ENCODE results near the gene FAM187B.

The FAM187B gene

DNA sequence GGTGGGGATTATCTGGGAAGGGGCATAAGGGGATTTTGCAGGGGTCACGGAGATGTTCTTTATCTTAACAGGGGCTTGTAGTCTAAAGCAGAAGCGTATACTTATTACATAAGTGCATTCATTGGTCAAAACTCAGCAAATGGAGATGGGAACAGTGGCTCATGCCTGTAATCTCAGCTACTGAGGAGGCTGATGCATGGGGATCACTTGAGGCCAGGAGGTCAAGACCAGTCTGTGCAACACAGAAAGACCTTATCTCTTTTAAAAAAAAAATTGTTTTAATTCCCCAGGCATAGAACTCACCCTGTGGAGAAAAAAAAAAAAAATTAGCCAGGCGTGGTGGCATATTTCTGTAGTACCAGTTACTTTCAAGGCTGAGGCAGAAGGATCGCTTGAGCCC is 18.9 kb downstream of the FAM187B start:
- no peak overlapping the region for H3K4me2 ChIP-seq

GRCh38 chr19:35208121-35208520 is 20.4 kb downstream of the FAM187B start:
- no peak overlapping the region for H3K4me2 ChIP-seq
- TF ChIP-seq, protein P1, sequence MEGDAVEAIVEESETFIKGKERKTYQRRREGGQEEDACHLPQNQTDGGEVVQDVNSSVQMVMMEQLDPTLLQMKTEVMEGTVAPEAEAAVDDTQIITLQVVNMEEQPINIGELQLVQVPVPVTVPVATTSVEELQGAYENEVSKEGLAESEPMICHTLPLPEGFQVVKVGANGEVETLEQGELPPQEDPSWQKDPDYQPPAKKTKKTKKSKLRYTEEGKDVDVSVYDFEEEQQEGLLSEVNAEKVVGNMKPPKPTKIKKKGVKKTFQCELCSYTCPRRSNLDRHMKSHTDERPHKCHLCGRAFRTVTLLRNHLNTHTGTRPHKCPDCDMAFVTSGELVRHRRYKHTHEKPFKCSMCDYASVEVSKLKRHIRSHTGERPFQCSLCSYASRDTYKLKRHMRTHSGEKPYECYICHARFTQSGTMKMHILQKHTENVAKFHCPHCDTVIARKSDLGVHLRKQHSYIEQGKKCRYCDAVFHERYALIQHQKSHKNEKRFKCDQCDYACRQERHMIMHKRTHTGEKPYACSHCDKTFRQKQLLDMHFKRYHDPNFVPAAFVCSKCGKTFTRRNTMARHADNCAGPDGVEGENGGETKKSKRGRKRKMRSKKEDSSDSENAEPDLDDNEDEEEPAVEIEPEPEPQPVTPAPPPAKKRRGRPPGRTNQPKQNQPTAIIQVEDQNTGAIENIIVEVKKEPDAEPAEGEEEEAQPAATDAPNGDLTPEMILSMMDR (conservative IDR thresholded peaks at IDR 0.05; ENCODE audit: low read depth, low read length), result no peak
- H3K27me3 ChIP-seq (ENCODE audit: insufficient read depth, low read depth), result no peaks in the 10 kb centered on the region
- H3K79me2 ChIP-seq (ENCODE audit: insufficient read depth, low read depth), result no peaks in the 10 kb centered on the region
- no peaks in the 10 kb centered on the region for H4K20me1 ChIP-seq (ENCODE audit: insufficient read depth)
- H3K9ac ChIP-seq, result no peak overlapping the region
- no peaks in the 10 kb centered on the region for H3K36me3 ChIP-seq (ENCODE audit: insufficient read depth)
- H3K27ac ChIP-seq, result 0 out of 2 replicates have a peak overlapping the region, but pooled peaks have one; percentile 78
- H3K4me3 ChIP-seq (IDR thresholded peaks at IDR 0.05; ENCODE audit: insufficient read depth, low read depth, low read length), result no peak overlapping the region
- H3K4me1 ChIP-seq (ENCODE audit: low read depth, poor library complexity, severe bottlenecking), result peaks cover 72% of the 10 kb centered on the region
- H2AFZ ChIP-seq (ENCODE audit: low read depth), result no peak overlapping the region

More for the DNA sequence above, 18.9 kb downstream of the FAM187B start:
- Histone ChIP-seq H3K79me2 (ENCODE audit: insufficient read depth, low read depth) (no peaks in the 10 kb centered on the region), H3K27ac (no peak overlapping the region), H3K27me3 (ENCODE audit: insufficient read depth, low read depth) (no peaks in the 10 kb centered on the region), H3K4me3 (IDR thresholded peaks at IDR 0.05; ENCODE audit: insufficient read depth, low read depth, low read length) (no peak overlapping the region), H3K4me1 (ENCODE audit: low read depth, poor library complexity, severe bottlenecking) (peaks cover 77% of the 10 kb centered on the region), H4K20me1 (ENCODE audit: insufficient read depth) (no peaks in the 10 kb centered on the region), H3K9ac (no peak overlapping the region), H3K36me3 (ENCODE audit: insufficient read depth) (no peaks in the 10 kb centered on the region), H2AFZ (ENCODE audit: low read depth) (no peak overlapping the region)
- TF ChIP-seq, protein P1 (conservative IDR thresholded peaks at IDR 0.05; ENCODE audit: low read depth, low read length), result no peak

DNA sequence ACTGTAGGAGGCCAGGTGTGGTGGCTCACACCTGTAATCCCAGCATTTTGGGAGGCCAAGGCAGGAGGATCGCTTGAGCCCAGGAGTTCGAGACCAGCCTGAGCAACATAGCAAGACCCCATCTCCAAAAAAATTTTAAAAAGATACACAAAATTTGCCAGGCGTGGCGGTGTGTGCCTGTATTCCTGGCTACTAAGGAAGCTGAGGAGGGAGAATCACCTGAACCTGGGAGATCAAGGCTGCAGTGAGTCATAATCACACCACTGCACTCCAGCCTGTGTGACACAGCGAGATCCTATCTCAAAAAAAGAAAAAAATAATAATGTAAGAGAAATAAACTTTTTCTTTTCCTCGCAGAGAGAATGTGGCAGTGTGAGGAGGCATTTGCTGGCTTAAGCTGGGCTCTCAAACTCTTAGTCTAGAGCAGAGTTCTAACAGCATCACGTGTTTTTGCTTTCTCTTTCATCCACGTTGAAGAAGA is 21.1 kb downstream of the FAM187B start:
- H4K20me1 ChIP-seq (ENCODE audit: insufficient read depth), result no peaks in the 10 kb centered on the region
- no peaks in the 10 kb centered on the region for H3K79me2 ChIP-seq (ENCODE audit: insufficient read depth, low read depth)
- no peak overlapping the region for H3K4me3 ChIP-seq (IDR thresholded peaks at IDR 0.05; ENCODE audit: insufficient read depth, low read depth, low read length)
- no peak overlapping the region; the same call in 1 of the 2 replicates for H2AFZ ChIP-seq (ENCODE audit: low read depth)
- H3K9ac ChIP-seq, result peak overlapping the region; percentile 25; the same call in 1 of the 2 replicates
- no peaks in the 10 kb centered on the region for H3K36me3 ChIP-seq (ENCODE audit: insufficient read depth)
- TF ChIP-seq, protein P1 (conservative IDR thresholded peaks at IDR 0.05; ENCODE audit: low read depth, low read length), result no peak
- H3K27ac ChIP-seq, result peak overlapping the region; percentile 78
- no peaks in the 10 kb centered on the region for H3K27me3 ChIP-seq (ENCODE audit: insufficient read depth, low read depth)
- H3K4me2 ChIP-seq, result peak overlapping the region; percentile 42; the same call in 1 of the 2 replicates
- H3K4me1 ChIP-seq (ENCODE audit: low read depth, poor library complexity, severe bottlenecking), result peaks cover 65% of the 10 kb centered on the region

DNA sequence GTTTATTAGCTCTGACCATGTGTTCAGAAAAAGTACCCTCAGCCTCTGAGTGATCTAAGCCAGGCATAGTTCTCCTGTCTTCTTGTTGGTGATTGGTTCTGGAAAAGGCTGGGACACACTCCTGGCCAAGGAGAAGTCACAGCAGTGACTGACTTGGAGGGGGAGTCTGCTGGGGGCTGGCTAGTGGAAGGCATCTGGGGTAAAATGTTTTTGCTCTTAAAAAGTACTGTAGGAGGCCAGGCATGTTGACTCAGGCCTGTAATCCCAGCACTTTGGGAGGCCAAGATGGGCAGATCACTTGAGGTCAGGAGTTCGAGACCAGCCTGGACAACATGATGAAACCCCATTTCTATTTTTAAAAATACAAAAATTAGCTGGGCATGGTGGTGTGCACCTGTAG is 21.7 kb downstream of the FAM187B start:
- H3K4me2 ChIP-seq, result peak overlapping the region; percentile 42; the same call in 1 of the 2 replicates
- H3K4me1 ChIP-seq (ENCODE audit: low read depth, poor library complexity, severe bottlenecking), result peaks cover 61% of the 10 kb centered on the region
- no peaks in the 10 kb centered on the region for H3K36me3 ChIP-seq (ENCODE audit: insufficient read depth)
- no peak overlapping the region for H3K4me3 ChIP-seq (IDR thresholded peaks at IDR 0.05; ENCODE audit: insufficient read depth, low read depth, low read length)
- no peaks in the 10 kb centered on the region for H4K20me1 ChIP-seq (ENCODE audit: insufficient read depth)
- no peaks in the 10 kb centered on the region for H3K27me3 ChIP-seq (ENCODE audit: insufficient read depth, low read depth)
- H3K9ac ChIP-seq, result peak overlapping the region; percentile 25
- peak overlapping the region; percentile 78 for H3K27ac ChIP-seq
- peak overlapping the region; percentile 8; the same call in 1 of the 2 replicates for H2AFZ ChIP-seq (ENCODE audit: low read depth)
- TF ChIP-seq, protein P1 (conservative IDR thresholded peaks at IDR 0.05; ENCODE audit: low read depth, low read length), result no peak
- H3K79me2 ChIP-seq (ENCODE audit: insufficient read depth, low read depth), result no peaks in the 10 kb centered on the region
